Activated CD8-positive, alpha-beta memory T cell treated with anti-CD3 and anti-CD28 coated beads, Interleukin-2, amount 50 U/mL, for 4 hours (primary cell): Measurements from ENCODE around the gene MT3.

ENCODE experiments used
- DNase-seq: peaks from one replicate; pipeline ENCODE4 v3.0.0-alpha.2; 2020

Gene MT3

GRCh38 chr16:56589141-56590039 lies at the start of gene MT3:
MT3 (plus strand) TSS chr16:56589528; CDS start chr16:56589591, 63 bp downstream.
- DNase-seq: peak; percentile 35

GRCh38 chr16:56539656-56540055 lies 49.7 kb upstream of the MT3 start:
- DNase-seq: no peak

DNA sequence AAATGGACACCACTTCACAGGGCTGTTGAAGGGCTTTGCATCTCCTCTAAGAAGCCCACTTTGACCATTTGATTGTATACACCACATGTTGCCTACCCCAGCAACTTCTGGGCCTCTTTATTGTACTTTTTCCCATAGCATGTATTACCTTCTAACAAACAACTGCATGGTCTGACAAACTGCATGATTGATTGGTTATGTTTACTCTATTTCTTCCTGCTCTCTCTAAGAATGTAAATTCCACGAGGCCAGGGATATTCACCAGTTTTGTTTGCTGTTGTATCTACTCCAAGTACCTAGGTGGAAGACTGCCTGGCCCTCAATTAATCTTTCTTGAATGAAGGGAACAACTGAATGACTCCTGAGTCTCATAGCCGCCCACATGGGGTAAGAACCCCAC lies 47.3 kb upstream of the MT3 start:
- DNase-seq: no peak

GRCh38 chr16:56547120-56547948 lies 42.0 kb upstream of the MT3 start:
- DNase-seq: no peak

GRCh38 chr16:56547949-56548567 lies 41.3 kb upstream of the MT3 start:
- DNase-seq: no peak

- no peak for DNase-seq
Measured at GRCh38 chr16:56549161-56549560, 40.2 kb upstream of the MT3 start.

DNA sequence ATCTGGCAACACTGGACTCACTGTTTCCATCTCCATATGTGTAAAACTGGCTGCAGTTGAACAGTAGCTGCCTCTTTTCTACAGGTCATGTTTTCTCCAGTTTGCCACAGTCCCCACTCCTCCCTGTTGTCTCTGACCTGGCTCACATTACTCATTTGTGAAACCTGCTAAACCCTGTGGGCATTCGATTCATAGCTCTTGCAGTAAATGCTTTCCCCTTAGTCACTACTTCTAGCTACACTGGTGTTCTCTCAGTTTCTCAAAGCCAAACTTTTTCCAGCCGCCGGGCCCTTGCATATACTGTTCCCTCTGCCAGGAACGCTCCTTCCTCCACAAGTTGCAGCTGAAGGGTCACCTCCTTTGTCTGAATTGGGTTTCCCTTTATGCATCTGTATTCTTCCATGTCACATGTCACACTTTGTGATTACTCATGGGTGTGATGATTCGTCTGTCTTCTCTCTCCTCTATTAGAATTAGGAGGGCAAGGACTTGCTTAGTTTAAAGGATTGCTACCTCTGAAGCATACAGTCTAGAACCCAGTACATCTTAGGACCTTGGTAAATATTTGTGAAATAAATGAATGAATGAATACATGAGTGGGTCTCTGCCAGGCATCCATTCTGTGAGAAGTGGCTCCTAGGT lies 39.5 kb upstream of the MT3 start:
- DNase-seq: no peak

DNA sequence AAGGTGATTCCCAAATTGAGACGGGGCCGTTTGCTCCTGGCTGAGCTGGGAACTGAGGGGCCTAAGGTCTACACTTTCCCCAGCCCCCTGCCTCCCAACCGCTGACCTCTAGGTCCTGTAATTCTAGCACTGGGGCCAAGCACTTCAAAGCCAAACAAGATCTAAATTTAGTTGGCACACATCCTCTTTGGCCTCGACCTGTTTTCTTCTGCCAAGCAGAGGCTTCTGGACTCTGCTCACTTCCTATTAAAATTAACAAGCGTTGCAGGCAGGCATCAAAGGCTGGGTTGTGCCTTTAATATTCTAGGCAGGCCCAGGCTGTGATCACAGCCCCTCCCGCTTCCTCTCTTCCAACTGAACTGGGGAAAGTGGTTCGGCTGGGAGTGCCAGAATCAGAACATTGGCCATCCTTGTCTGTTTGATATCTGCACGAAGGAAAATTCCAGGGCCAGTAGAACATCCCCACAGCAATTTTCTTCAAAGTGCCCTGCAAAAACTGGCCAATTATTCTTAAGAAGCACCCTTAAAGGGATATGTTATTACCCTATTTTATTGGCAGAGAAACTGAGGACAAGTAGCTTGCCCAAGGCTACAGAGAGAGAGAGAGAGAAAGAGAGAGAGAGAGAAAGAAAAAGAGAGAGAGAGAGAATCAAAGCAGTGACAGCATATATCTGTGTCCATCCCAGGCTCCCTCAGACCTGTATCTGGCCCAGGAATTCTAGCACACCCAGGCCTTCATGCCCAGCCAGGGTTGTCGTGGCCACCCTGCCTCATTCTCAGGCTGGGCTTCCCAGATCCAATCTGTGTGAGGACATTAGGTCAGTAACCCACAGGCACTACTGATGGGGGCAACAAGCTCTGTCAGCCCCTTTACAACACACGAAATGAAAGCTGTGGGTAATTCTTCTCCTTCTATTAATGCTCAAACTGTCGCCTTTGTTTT lies 37.3 kb upstream of the MT3 start:
- DNase-seq: no peak

DNA sequence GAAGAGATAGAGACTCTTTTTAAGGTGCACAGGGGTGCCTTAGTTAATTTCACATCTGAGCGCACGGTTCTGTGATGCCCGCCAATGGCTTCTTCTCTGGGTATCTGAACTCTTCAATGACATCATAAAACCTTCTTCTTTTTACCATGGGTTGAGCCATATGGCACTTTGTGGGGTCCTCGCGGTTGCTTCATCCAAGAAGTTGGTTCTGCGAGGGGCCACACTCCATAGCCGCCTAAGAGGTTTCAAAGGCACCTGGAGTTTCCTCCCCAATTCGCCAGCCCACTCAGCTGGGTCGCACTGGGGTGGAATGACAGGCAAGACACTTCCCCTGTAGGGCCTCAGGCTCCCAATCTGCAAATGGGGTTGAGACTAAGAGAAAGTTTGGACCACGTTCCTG lies 34.9 kb upstream of the MT3 start:
- no peak for DNase-seq

DNA sequence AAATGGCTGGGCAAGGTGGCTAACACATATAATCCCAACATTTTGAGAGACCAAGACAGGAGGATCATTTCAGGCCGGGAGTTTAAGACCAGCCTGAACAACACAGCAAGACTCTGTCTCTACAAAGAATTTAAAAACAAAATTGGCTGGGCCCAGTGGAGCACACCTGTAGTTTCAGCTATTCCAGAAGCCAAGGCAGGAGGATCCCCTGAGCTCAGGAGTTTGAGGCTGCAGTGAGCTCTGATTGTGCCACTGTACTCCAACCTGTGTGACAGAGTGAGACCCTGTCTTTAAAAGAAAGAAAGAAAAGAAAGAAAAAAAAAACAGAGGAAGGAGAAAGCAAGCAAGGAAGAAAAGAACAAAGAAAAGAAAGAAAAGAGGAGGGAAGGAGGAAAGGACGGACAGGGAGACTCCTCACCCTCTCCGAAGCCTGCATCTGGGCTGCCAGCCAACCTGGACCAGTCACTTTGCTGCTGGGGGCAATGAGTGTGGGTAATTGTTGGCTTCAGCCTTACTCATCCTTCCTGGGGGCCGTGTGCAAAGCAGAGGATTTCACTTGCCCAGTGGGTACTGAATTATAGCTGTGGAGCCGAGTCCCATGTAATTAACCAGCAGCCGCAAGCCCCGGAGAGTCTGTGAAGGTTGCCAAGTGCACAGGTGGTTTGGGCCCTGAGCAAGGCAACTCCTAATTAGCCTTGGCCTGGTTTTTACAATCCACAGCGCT lies 31.1 kb upstream of the MT3 start:
- no peak for DNase-seq

DNA sequence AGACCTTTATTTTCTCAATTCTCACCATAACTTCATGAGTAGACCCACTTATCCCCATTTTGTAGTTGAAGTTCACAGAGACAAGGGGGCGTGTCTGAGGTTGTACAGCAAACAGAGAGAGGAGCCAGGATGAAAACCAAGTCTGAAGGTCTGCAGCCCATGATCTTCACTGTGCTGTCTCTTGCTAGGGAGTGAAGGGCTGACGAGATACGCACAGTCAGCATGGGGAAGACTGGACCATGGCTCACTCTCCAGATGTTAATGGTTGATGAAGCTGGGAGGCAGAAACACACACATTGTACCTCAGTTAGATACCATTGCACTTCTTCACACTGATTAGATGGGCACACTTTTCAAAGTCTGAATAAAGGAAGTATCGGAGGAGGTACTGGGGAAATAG lies 30.2 kb upstream of the MT3 start:
- DNase-seq: no peak

- no peak for DNase-seq
Measured at GRCh38 chr16:56560447-56560846, 28.9 kb upstream of the MT3 start.

DNA sequence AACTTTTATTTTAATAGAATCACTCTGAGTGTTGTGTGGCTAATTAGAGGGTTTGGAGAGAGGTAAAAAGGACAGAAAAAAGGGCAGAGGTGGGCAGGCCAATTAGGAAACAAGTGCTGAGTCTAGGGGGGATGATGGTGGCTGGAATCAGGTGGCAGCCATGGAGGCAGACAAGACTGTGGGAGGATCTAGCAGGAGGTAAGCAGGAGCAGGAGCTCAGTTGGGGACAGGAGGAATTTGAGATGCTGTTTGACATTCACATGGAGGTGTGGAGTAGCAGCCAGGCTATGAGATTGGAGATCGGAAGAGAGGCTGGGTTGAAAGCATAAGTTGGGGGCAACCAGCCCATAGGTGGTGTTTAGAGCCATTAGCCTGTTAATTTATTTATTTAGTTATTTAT lies 28.2 kb upstream of the MT3 start:
- DNase-seq: no peak

GRCh38 chr16:56564793-56565477 lies 24.4 kb upstream of the MT3 start, which contains the start of gene MT4:
MT4 (plus strand) TSS chr16:56565073; CDS start chr16:56565129, 56 bp downstream.
- no peak for DNase-seq

DNA sequence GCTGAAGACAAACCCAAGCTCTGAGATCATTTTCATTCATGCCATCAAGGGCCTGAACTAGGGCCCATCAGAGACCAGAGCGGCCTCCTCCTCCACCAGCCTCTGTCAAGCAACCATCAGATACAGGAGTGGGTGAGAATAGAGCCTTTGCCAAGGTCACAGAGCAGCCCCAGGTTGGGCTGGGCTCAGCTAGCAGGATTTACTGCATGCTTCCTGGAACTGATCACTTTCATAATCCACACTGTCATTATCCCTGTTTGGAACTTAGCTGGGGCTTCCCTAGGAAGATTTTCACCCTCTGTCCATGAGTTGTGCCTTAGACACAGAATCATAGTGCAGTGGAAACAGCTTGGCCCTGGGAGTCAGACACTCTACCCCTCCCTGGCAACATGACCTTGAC lies 19.4 kb upstream of the MT3 start:
- no peak for DNase-seq

DNA sequence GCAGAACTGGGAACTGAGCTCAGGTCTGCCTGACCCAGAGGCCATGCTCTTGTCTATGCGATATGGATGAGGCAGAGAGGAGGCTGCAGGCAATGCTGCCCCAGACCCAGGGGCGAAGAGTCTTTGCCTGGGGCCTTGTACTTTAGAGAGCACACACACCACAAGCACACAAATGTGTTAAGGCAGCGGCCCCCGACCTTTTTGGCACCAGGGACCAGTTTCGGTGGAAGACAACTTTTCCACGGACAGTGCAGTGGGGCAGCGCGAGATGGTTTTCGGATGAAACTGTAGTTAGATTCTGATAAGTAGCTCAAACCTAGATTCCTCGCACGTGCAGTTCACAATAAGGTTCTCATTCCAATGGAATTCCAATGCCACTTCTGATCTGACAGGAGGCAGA lies 17.8 kb upstream of the MT3 start:
- no peak for DNase-seq

DNA sequence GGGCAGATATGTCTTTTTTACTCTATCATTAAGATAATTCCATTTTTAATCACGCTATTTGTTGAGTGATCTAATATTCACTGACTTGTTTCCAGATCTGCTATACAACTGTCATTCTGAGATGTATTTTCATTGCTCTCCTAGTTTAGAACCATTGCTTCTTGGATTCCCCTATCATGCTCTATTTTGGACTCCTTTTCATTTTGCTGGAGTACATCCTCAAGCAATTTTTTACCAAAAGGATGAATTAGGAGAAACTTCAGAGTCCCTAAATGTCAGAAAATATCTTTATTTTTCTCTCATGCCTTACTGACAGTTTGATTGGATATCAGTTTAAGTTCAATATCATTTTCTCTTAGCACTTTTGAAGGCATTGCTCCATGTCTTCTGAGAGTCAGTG lies 14.7 kb upstream of the MT3 start:
- no peak for DNase-seq

DNA sequence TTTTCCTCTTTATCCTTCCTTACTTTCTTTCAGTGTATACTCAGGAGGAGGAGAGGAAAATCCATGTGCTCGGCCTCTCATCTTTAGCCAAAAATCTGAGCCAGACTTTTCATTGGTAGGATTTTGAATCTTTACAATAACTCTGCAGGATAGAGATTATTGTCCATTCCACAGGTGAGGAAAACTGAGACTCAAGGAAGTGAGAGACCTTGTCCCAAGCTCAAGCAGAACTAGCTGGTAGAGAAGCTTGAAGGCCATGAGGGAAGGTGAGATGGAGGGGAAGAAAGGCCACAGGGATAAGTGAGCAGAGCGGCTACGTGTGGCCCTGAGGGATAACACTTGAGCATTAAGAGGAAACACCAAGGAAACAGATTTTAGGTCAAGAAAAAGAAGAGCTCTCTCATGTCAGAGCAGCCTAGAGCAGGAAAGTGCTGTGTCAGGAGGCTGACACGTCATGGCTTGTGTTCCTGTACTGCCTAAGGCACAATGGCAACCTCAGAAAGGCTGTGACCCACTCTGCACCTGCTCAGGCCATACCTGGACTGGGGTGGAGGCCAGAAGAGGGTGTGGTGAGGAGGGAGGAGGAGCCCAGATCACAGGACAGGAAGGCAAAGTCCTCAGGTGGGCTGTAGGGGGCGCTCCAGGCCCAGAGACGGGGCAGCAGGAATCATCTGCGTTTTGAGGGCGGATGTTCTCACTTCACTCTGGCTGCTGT lies 12.6 kb upstream of the MT3 start:
- DNase-seq: peak; percentile 82

- DNase-seq: no peak
Measured at GRCh38 chr16:56577300-56577625, 12.1 kb upstream of the MT3 start.
